ENCODE measurements around the gene ATP13A3.

GRCh38 chr3:194379231-194379630 lies 107.6 kb downstream of the ATP13A3 start:
- TF ChIP-seq CTCF (IDR thresholded peaks at IDR 0.05): no peak
- TF ChIP-seq POLR2A (IDR thresholded peaks at IDR 0.05): no peak

All from heart left ventricle (tissue), 13 donors.